Measurements from ENCODE around the gene CCDC93.

GRCh38 chr2:118032169-118033013 is 18.5 kb upstream of the CCDC93 start:
- TF ChIP-seq, protein P1, sequence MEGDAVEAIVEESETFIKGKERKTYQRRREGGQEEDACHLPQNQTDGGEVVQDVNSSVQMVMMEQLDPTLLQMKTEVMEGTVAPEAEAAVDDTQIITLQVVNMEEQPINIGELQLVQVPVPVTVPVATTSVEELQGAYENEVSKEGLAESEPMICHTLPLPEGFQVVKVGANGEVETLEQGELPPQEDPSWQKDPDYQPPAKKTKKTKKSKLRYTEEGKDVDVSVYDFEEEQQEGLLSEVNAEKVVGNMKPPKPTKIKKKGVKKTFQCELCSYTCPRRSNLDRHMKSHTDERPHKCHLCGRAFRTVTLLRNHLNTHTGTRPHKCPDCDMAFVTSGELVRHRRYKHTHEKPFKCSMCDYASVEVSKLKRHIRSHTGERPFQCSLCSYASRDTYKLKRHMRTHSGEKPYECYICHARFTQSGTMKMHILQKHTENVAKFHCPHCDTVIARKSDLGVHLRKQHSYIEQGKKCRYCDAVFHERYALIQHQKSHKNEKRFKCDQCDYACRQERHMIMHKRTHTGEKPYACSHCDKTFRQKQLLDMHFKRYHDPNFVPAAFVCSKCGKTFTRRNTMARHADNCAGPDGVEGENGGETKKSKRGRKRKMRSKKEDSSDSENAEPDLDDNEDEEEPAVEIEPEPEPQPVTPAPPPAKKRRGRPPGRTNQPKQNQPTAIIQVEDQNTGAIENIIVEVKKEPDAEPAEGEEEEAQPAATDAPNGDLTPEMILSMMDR (tag by site-specific recombination; IDR thresholded peaks at IDR 0.05), result peak; percentile 81
- no peak for TF ChIP-seq TRIM28 (IDR thresholded peaks at IDR 0.05; ENCODE audit: borderline replicate concordance, low read length)
- no peak for TF ChIP-seq REST (tag by site-specific recombination; IDR thresholded peaks at IDR 0.05)
- TF ChIP-seq ZNF548 (tag by site-specific recombination; IDR thresholded peaks at IDR 0.05), result no peak
- no peak for TF ChIP-seq SCRT1 (tag by site-specific recombination; IDR thresholded peaks at IDR 0.05; ENCODE audit: borderline replicate concordance)
- TF ChIP-seq PRDM1 (tag by site-specific recombination; IDR thresholded peaks at IDR 0.05), result no peak; the same call in 1 of the 2 replicates
- no peak for TF ChIP-seq YY1 (tag by site-specific recombination; IDR thresholded peaks at IDR 0.05)
- no peak for TF ChIP-seq ZNF114 (tag by site-specific recombination; IDR thresholded peaks at IDR 0.05)
- TF ChIP-seq ZNF350 (tag by site-specific recombination; IDR thresholded peaks at IDR 0.05), result no peak
- no peak for TF ChIP-seq ZNF292 (tag by site-specific recombination; IDR thresholded peaks at IDR 0.05; ENCODE audit: borderline replicate concordance, low read depth)
